HTERT RPE-1 (cell line): ENCODE results near the gene PCYT1B.
"Not testable (repeated sequence)": the region's sequence is repeated elsewhere in the genome, so short reads cannot be mapped to it uniquely, and the experiment has no call there.

ENCODE experiments used
- in situ Hi-C: fragments of 300-500 bp; cut with MboI; formaldehyde crosslinking; loops from 4 replicates; pipeline ENCODE4 v1.14.3; 2020; ENCODE audit warnings: low sequenced_read_pairs

Gene PCYT1B

GRCh38 chrX:24647257-24648058, at the start of gene PCYT1B:
Gene PCYT1B, minus strand, starts transcription at chrX:24647347. Its CDS starts 242 bp downstream, at chrX:24647105.
- in situ Hi-C loops: no loop called here

- in situ Hi-C loops: no loop called here
Observed at GRCh38 chrX:24696294-24696693, 49.1 kb upstream of the PCYT1B start.

- in situ Hi-C loops: no loop called here
Observed at GRCh38 chrX:24694825-24695224, 47.7 kb upstream of the PCYT1B start.

- in situ Hi-C loops: no loop called here
Observed at GRCh38 chrX:24693453-24694202, 46.5 kb upstream of the PCYT1B start, which contains the start of gene POLA1. Gene POLA1, plus strand, starts transcription at chrX:24693918. Its CDS starts 44 bp downstream, at chrX:24693962.

GRCh38 chrX:24692305-24692704, 45.2 kb upstream of the PCYT1B start:
- in situ Hi-C loops: no loop called here

- in situ Hi-C loops: no loop called here
Observed at GRCh38 chrX:24684048-24684447, 36.9 kb upstream of the PCYT1B start.

- in situ Hi-C loops: no loop called here
Observed at GRCh38 chrX:24682739-24683432, 35.7 kb upstream of the PCYT1B start.

GRCh38 chrX:24676403-24677024, 29.4 kb upstream of the PCYT1B start:
- in situ Hi-C loops: no loop called here

- in situ Hi-C loops: no loop called here
Observed at GRCh38 chrX:24673424-24673823, 26.3 kb upstream of the PCYT1B start.

GRCh38 chrX:24672701-24673190, 25.6 kb upstream of the PCYT1B start:
- in situ Hi-C loops: no loop called here

GRCh38 chrX:24668111-24668510, 21.0 kb upstream of the PCYT1B start:
- in situ Hi-C loops: no loop called here

GRCh38 chrX:24662352-24662751, 15.2 kb upstream of the PCYT1B start:
- in situ Hi-C loops: no loop called here

GRCh38 chrX:24661292-24661691, 14.1 kb upstream of the PCYT1B start:
- in situ Hi-C loops: no loop called here

GRCh38 chrX:24659646-24660045, 12.5 kb upstream of the PCYT1B start:
- in situ Hi-C loops: no loop called here

- in situ Hi-C loops: no loop called here
Observed at GRCh38 chrX:24659106-24659505, 12.0 kb upstream of the PCYT1B start.

- in situ Hi-C loops: no loop called here
Observed at GRCh38 chrX:24658421-24658820, 11.3 kb upstream of the PCYT1B start.

GRCh38 chrX:24657671-24658386, 10.7 kb upstream of the PCYT1B start:
- in situ Hi-C loops: no loop called here

- in situ Hi-C loops: not testable (repeated sequence)
Observed at GRCh38 chrX:24655679-24656078, 8.5 kb upstream of the PCYT1B start.

- in situ Hi-C loops: no loop called here
Observed at GRCh38 chrX:24651783-24652182, 4.6 kb upstream of the PCYT1B start.

GRCh38 chrX:24648495-24648894, 1.3 kb upstream of the PCYT1B start:
- in situ Hi-C loops: no loop called here
